SJCRH30 (cell line): Measurements from ENCODE around the gene SNRPF. TPM values are rescaled to one million over a fixed set of nuclear protein-coding genes. Genes with fewer than 3 reads are reported as not detected.
"Not testable (repeated sequence)": the region's sequence is repeated elsewhere in the genome, so short reads cannot be mapped to it uniquely, and the experiment has no call there.

ENCODE experiments used
- DNase-seq, 2 experiments: peaks; one replicate each; pipeline ENCODE4 v3.0.0-alpha.2; 2015 to 2020
- H3K27ac ChIP-seq: fragments of 250-450 bp; sonication (Bioruptor Pico); 2 replicates; pipeline ENCODE4 v1.5.1; 2020; ENCODE audit warnings: mild to moderate bottlenecking, moderate library complexity
- H3K27me3 ChIP-seq: fragments of 250-450 bp; sonication (Bioruptor Pico); 2 replicates; pipeline ENCODE4 v1.5.1; 2020; ENCODE audit warnings: mild to moderate bottlenecking, moderate library complexity
- H3K36me3 ChIP-seq: fragments of 250-450 bp; sonication (Bioruptor Pico); 2 replicates; pipeline ENCODE4 v1.5.1; 2020; ENCODE audit warnings: mild to moderate bottlenecking, moderate library complexity
- H3K4me1 ChIP-seq: fragments of 250-450 bp; sonication (Bioruptor Pico); 2 replicates; pipeline ENCODE4 v1.5.1; 2020; ENCODE audit warnings: mild to moderate bottlenecking, moderate library complexity
- H3K4me3 ChIP-seq: fragments of 250-450 bp; sonication (Bioruptor Pico); 2 replicates; pipeline ENCODE4 v1.5.1; 2020; ENCODE audit warnings: mild to moderate bottlenecking, moderate library complexity
- H3K9me3 ChIP-seq: fragments of 250-450 bp; sonication (Bioruptor Pico); replicated peaks from 2 replicates; pipeline ENCODE4 v1.5.1; 2020; ENCODE audit warnings: mild to moderate bottlenecking, moderate library complexity
- total RNA-seq: library from RNA; depleted of rRNA; stranded (reverse); fragments of >200 nt; shearing (Covaris generic); gene quantifications from 2 replicates; pipeline ENCODE4 v1.2.3, GENCODE V29; 2014

SNRPF gene
- total RNA-seq, 1 experiment from 2014 or later = 67.8 TPM

DNA sequence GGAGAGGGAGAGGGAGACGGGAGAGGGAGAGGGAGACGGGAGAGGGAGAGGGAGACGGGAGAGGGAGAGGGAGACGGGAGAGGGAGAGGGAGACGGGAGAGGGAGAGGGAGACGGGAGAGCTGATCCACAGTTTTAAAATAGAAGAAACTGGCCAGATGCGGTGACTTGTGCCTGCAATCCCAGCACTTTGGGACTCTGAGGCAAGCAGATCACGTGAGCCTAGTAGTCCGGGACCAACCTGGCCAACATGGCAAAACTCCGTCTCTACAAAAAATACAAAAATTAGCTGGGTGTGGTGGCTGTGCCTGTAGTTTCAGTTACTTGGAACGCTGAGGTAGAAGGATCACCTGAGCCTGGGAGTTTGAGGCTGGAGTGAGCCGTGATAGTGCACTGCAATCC, 16.3 kb upstream of the SNRPF start:
- H3K36me3 ChIP-seq, H3K4me3 ChIP-seq, DNase-seq, H3K9me3 ChIP-seq, H3K27ac ChIP-seq, H3K27me3 ChIP-seq: not testable (repeated sequence)
- peaks cover 11% of the 10 kb centered on the region for H3K4me1 ChIP-seq

DNA sequence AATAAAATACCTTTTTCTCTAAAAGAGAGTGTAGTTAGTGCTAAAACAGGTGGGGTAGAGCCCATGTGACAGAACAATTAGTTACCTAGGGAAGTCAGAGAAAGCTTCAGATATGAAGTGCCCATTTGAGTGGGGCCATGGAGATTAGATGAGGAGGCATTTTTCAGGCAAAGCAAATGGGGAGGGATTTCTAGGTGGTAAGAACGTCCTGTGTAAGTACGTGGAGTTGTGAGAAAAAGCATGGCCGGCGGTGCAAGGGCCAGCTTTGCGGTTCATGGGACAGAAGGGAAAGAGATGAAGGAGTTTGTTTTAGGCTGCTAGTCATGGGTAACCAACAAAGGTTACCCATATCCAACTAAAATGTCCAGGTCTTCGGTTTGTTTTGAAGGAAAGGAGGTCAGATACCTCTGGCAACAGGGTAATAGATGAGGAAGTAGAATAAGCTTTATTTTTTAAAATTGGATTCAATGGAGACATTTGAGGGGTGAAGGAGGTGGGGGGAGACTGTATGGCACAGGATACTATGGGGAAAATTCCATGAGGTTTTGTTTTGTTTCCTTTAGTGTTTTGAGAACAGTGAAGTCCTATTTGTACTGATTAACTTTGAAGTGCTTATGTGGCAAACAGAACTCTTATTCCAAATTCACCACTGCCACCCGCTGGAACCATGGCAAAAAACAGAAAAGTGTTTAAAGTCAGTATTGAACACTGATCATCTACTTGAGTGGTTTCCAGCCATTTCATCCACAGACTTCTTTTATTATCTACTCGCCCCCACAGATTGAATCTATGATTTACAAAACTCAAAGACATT, 10.0 kb upstream of the SNRPF start:
- H3K27ac ChIP-seq = no peak overlapping the region
- no peaks in the 10 kb centered on the region for H3K4me1 ChIP-seq
- H3K4me3 ChIP-seq = no peak overlapping the region
- peak in 1 of 2 experiments; percentile 39 for DNase-seq
- no peaks in the 10 kb centered on the region for H3K36me3 ChIP-seq
- no peaks in the 10 kb centered on the region for H3K9me3 ChIP-seq
- H3K27me3 ChIP-seq = peaks cover 5% of the 10 kb centered on the region; the same call in 1 of the 2 replicates

DNA sequence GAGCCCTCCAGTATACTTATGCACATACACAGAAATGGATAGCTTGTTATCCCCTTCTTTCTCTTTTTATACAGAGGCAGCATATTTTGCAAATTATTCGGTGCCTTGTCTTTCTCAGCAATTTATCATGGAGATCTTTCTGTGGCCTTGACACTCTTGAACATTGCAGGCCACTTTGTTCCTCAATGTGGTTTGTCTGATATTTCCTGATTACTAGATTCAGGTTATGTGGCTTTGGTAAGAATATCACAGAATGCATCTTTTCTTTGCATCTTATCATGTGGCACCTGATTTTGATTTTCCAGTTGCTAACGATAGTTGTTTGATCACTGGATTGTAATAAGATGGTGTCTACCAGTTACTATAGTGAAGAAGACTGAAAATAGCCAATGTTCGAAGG, 7.1 kb upstream of the SNRPF start:
- no peaks in the 10 kb centered on the region for H3K36me3 ChIP-seq
- no peaks in the 10 kb centered on the region for H3K9me3 ChIP-seq
- H3K27me3 ChIP-seq = peaks cover 5% of the 10 kb centered on the region; the same call in 1 of the 2 replicates
- H3K4me3 ChIP-seq = no peak overlapping the region
- no peaks in the 10 kb centered on the region for H3K4me1 ChIP-seq
- DNase-seq = no peak
- H3K27ac ChIP-seq = no peak overlapping the region

DNA sequence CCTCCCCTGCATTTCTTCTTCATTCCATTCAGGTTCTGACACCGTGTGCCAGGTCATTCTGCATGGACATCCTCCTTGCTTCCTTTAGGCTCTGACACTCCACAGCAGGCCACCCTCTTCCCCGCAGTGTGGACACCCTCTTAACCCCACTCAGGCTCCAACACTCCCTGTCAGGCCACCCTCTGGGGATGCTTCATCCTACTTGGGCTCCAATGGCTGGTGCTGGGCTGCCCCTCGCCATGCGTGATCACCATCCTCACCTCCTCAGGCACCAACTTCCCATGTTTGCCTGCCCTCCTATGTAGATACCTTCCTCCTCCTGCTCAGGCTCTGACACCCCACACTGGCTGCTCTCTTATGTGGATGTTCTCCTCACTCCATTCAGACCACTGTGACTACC, 6.6 kb upstream of the SNRPF start:
- no peak for DNase-seq
- no peak overlapping the region for H3K4me3 ChIP-seq

DNA sequence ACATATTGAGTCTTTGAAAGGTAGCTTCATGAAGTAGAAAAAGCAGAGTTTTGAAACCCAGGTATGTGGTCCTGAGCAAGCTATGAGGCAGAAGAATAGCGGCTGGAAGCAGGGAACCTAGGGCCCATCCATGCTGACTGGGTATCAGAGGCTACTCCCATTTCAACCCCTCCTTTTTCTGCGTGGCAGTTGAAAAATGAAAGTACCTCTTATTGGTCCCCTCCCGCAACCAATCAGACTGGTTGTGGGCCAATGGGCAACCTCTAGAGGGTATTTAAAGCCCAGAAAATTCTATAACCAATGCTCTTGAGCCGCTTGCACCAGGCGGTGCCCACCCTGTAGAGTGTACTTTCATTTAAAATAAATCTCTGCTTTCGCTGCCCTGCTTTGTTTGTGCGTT, 1.6 kb upstream of the SNRPF start:
- no peaks in the 10 kb centered on the region for H3K27me3 ChIP-seq
- H3K4me3 ChIP-seq = no peak overlapping the region
- peaks cover 14% of the 10 kb centered on the region for H3K36me3 ChIP-seq
- no peak overlapping the region for H3K27ac ChIP-seq
- H3K9me3 ChIP-seq = no peaks in the 10 kb centered on the region
- H3K4me1 ChIP-seq = no peaks in the 10 kb centered on the region
- no peak for DNase-seq

More for the DNA sequence above, 6.6 kb upstream of the SNRPF start:
- H3K4me1 ChIP-seq = no peaks in the 10 kb centered on the region
- H3K9me3 ChIP-seq = no peaks in the 10 kb centered on the region
- H3K27me3 ChIP-seq = peaks cover 5% of the 10 kb centered on the region; the same call in 1 of the 2 replicates
- no peak overlapping the region for H3K27ac ChIP-seq
- no peaks in the 10 kb centered on the region for H3K36me3 ChIP-seq

DNA sequence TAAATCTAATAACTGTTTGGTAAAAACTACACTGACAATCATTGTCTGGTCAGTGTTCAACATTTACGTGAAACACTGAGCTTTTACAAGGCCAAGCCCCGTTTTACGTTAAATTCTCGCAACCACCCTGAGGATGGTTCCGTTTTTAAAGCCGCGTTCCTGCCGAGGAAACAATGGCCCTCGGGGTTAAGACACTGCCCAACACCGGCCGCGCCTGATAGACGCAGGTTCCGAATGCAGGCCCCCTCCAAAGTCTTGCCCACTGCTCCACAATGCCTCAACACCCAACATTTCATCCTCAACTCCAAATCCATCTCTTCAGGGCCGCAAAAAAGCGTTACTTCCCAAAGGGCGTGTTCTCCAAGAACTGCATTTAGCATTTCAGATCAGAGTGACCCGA, 953 bp upstream of the SNRPF start:
- DNase-seq = no peak
- Histone ChIP-seq H3K27me3 (no peaks in the 10 kb centered on the region), H3K4me3 (no peak overlapping the region; the same call in 1 of the 2 replicates), H3K9me3 (no peaks in the 10 kb centered on the region), H3K4me1 (no peaks in the 10 kb centered on the region), H3K36me3 (peaks cover 20% of the 10 kb centered on the region), H3K27ac (no peak overlapping the region)

DNA sequence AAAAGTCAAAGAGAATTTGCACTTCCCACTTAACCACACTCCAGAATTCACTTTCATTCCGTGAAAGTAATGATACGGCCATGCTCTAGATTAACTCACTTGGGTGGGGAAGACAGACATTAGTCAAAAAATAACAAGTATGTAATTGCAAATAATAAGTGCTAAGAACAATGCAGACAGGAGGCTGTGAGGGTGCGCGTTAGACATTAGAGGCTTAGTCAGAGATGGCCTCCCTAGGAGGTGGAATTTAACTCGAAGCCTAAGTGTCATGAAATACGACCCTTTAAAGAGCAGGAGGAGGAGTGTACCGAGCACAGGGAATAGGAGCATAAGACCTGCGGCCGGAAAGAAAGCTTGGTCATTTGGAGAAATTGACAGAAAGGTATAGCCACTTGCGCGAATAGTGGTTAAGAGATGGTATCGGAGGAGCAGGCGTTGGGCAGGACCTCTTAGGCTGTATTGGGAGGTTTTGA, 628 bp downstream of the SNRPF start:
- Histone ChIP-seq H3K27me3 (no peaks in the 10 kb centered on the region), H3K4me3 (peak overlapping the region; percentile 78), H3K4me1 (no peaks in the 10 kb centered on the region), H3K9me3 (no peaks in the 10 kb centered on the region; the same call in 1 of the 2 replicates), H3K36me3 (peaks cover 36% of the 10 kb centered on the region), H3K27ac (peak overlapping the region; percentile 68)
- peak; percentile 10 to 42 for DNase-seq

DNA sequence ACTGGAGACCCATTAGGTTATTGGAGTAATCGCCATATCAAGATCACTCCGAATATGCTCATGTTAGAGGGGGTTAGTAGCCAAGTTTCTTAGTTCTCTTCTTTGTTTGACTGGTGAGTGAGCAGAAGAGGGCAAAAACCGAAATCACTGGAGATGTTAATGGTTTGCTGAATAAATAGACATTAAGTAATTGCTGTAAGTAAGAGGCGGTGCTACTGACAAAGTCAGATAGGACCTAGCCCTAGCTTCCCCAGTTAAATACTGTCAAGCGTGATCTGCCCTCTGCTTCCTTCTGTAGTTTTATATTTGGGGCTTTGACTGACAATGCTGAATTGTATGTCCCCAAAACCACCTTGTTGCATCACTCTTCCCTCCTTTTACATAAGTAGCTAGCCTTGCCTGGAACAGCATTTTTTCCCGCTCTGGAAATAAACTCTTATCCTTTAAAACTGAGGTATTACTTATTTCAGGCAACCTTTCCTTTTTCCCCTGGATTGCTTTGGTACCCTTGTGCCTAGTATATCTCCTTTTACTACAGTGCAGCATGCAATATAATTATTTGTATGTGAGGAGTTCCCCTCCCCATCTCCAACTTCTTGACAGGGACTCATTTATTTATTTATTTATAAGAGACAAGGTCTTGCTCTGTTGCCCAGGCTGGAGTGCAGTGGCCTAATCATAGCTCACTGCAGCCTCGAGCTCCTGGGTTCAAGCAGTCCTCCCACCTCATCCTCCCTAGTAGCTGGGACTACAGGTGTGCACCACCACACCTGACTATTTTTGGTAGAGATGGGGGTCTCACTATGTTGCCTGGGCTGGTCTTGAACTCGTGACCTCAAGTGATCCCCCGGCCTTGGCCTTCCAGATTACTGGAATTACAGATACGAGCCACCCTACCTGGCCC, 1.4 kb downstream of the SNRPF start:
- H3K9me3 ChIP-seq = no peaks in the 10 kb centered on the region; the same call in 1 of the 2 replicates
- DNase-seq = no peak
- H3K36me3 ChIP-seq = peaks cover 41% of the 10 kb centered on the region
- no peaks in the 10 kb centered on the region for H3K27me3 ChIP-seq
- no peak overlapping the region for H3K27ac ChIP-seq
- H3K4me3 ChIP-seq = peak overlapping the region; percentile 78
- H3K4me1 ChIP-seq = no peaks in the 10 kb centered on the region

DNA sequence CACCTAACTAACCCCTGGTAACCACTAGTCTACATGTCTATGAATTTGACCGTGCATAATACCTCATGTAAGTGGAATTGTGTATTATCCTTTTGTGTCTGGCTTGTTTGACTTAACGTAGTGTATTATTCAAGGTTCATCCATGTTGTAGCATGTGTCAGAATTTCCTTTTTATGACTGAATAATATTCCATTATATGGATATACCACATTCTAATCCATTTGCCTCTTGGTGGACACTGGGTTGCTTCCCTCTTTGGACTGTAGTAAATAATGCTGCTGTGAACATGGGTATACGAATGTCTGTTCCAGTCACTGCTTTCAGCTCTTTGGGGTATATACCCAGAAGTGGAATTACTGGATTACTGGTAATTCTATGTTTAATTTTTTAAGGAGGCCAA, 3.3 kb downstream of the SNRPF start:
- Histone ChIP-seq H3K9me3 (no peaks in the 10 kb centered on the region; the same call in 1 of the 2 replicates), H3K4me3 (no peak overlapping the region), H3K4me1 (no peaks in the 10 kb centered on the region), H3K27me3 (no peaks in the 10 kb centered on the region), H3K27ac (no peak overlapping the region), H3K36me3 (peaks cover 59% of the 10 kb centered on the region)
- no peak for DNase-seq

DNA sequence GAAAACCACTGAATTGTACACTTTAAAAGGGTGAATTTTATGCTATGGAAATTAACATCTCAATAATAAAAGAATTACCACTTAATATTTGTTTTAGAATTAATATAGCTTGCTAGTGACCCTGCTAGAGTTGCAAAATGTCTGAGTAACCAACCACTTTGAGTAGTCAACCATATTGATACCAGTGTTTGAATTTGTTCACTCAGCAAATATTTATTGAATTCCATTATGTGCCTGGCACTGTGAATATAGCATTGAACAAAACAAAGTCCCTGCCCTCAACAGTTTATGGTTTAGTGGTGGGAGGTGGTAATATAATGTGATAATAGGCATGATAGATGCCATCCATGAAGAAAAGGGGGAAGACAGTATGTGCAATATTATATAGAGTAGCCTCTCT, 4.6 kb downstream of the SNRPF start:
- peaks cover 67% of the 10 kb centered on the region for H3K36me3 ChIP-seq
- no peaks in the 10 kb centered on the region for H3K27me3 ChIP-seq
- DNase-seq = no peak
- no peak overlapping the region for H3K27ac ChIP-seq
- no peaks in the 10 kb centered on the region for H3K4me1 ChIP-seq
- no peaks in the 10 kb centered on the region; the same call in 1 of the 2 replicates for H3K9me3 ChIP-seq
- no peak overlapping the region for H3K4me3 ChIP-seq

DNA sequence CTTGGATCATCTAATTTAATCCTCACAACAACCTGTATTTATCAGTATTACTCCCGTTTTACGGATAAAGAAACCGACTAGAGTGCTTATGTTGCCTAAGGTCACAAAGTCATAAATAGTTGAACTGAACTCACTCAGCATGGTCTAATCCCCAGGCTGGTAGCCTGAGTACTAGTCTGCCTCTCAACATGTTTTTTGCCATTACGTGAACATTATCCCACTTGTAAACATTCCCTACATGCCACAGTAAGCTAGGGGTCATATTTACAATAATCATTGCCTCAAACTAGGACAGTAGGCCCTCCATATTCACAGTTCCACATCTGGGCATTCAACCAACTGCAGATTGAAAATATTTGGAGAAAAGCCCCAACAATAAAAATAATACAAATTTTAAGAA, 12.1 kb downstream of the SNRPF start:
- H3K4me1 ChIP-seq = no peaks in the 10 kb centered on the region
- no peaks in the 10 kb centered on the region; the same call in 1 of the 2 replicates for H3K9me3 ChIP-seq
- H3K4me3 ChIP-seq = no peak overlapping the region
- no peak overlapping the region for H3K27ac ChIP-seq
- H3K27me3 ChIP-seq = no peaks in the 10 kb centered on the region
- H3K36me3 ChIP-seq = peaks cover 23% of the 10 kb centered on the region
- no peak for DNase-seq

DNA sequence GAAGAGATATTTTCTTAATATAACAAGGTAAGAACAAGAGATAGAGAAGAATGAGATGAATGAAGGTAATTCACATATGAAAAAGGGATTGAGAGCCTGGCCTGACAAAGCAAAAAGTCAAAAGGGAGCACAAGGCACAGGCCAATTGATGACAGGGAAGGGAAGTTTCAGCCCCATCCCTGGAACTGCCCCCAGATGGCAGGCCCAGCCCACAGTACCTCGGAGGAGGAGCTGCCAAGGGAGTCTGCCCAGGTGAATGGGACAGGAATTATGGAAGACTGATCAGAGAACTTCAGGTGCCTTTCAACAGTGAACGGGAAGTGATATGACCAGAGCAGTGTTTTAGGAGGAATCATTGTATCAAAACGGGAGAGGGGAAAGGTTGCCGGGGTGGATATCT, 15.7 kb downstream of the SNRPF start:
- H3K27me3 ChIP-seq = no peaks in the 10 kb centered on the region
- H3K27ac ChIP-seq = no peak overlapping the region
- no peaks in the 10 kb centered on the region for H3K4me1 ChIP-seq
- H3K4me3 ChIP-seq = no peak overlapping the region
- no peak for DNase-seq
- no peaks in the 10 kb centered on the region; the same call in 1 of the 2 replicates for H3K9me3 ChIP-seq
- H3K36me3 ChIP-seq = 0 out of 2 replicates have a peak, but pooled peaks cover under 1% of the 10 kb centered on the region

DNA sequence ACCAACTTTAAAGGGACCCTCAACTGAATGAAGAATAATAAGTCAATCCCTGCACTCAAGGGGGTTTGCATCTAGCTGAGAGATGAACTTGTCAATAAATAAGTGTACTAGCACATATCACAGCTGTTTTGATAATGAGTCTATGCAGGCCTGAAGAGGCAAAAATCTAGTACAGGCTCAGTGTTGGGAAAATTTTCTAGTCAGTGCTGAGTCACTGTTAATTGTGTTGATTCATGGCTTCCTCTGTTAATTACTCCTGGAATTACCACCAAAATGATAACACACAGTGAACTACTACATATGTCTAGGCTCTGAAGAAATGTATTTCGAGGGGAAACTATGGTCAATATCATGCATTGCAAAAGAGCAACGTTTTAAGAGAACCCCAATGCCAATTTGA, 18.9 kb downstream of the SNRPF start:
- Histone ChIP-seq H3K9me3 (no peaks in the 10 kb centered on the region; the same call in 1 of the 2 replicates), H3K27me3 (no peaks in the 10 kb centered on the region), H3K4me3 (no peak overlapping the region), H3K4me1 (0 out of 2 replicates have a peak, but pooled peaks cover 7% of the 10 kb centered on the region), H3K27ac (no peak overlapping the region), H3K36me3 (no peaks in the 10 kb centered on the region)
- no peak for DNase-seq

DNA sequence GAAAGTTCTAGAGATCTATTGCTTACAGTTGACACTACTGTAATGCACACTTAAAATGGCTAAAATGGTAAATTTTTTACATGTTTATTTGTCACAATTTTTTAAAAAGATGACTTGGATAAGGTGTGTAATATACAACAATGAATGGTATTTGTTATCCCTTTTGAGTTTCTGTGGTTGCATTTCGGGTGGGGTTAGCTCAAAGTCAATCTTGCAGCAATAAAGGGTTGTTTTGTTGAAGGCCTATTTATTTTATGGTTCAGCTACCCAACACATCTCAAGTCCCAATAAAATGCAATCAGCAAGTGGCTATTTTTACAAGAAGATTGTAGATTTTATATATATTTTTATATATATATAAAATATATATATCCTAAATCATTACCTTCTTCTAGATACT, 22.1 kb downstream of the SNRPF start:
- Histone ChIP-seq H3K36me3 (no peaks in the 10 kb centered on the region), H3K4me1 (0 out of 2 replicates have a peak, but pooled peaks cover 7% of the 10 kb centered on the region), H3K27me3 (no peaks in the 10 kb centered on the region), H3K9me3 (no peaks in the 10 kb centered on the region; the same call in 1 of the 2 replicates), H3K27ac (no peak overlapping the region), H3K4me3 (no peak overlapping the region)
- no peak for DNase-seq
